HG02763 (cell line): ENCODE results near the gene PYDC1.
"Not testable (repeated sequence)": the region's sequence is repeated elsewhere in the genome, so short reads cannot be mapped to it uniquely, and the experiment has no call there.

Experiments
- ATAC-seq: cut with Tn5 transposase; IDR thresholded peaks from one replicate; pipeline ENCODE4 v1.9.1; 2021; ENCODE audit warnings: mild to moderate bottlenecking, moderate library complexity; ENCODE audit not compliant: unreplicated experiment

PYDC1 gene

GRCh38 chr16:31223044-31223443 lies 6.1 kb upstream of the PYDC1 start:
- ATAC-seq: no peak

- ATAC-seq: no peak
Observed at GRCh38 chr16:31221357-31222160, 4.6 kb upstream of the PYDC1 start.

GRCh38 chr16:31219154-31219741 lies 2.3 kb upstream of the PYDC1 start:
- ATAC-seq: no peak

GRCh38 chr16:31217136-31217530 lies 198 bp upstream of the PYDC1 start:
- no peak for ATAC-seq

GRCh38 chr16:31215287-31216162 lies 1.4 kb downstream of the PYDC1 start:
- ATAC-seq: no peak

- no peak for ATAC-seq
Observed at GRCh38 chr16:31214708-31215286, 2.1 kb downstream of the PYDC1 start.

- ATAC-seq: no peak
Observed at GRCh38 chr16:31213877-31214707, 2.8 kb downstream of the PYDC1 start, which contains the start of gene TRIM72. Gene TRIM72, plus strand, starts transcription at chr16:31214119. Its CDS starts 620 bp downstream, at chr16:31214739.

- no peak for ATAC-seq
Observed at GRCh38 chr16:31213342-31213741, 3.6 kb downstream of the PYDC1 start.

- no peak for ATAC-seq
Observed at GRCh38 chr16:31206776-31207175, 10.2 kb downstream of the PYDC1 start.

GRCh38 chr16:31204871-31205666 lies 11.9 kb downstream of the PYDC1 start:
- no peak for ATAC-seq

GRCh38 chr16:31202414-31203375 lies 14.2 kb downstream of the PYDC1 start, which contains the start of gene PYCARD:
Gene PYCARD, minus strand, starts transcription at chr16:31202760. Its CDS starts 70 bp downstream, at chr16:31202690.
- ATAC-seq: no peak

- ATAC-seq: no peak
Observed at GRCh38 chr16:31201582-31202413, 15.1 kb downstream of the PYDC1 start.

- ATAC-seq: no peak
Observed at GRCh38 chr16:31200821-31201568, 15.9 kb downstream of the PYDC1 start.

GRCh38 chr16:31200111-31200510 lies 16.8 kb downstream of the PYDC1 start:
- not testable (repeated sequence) for ATAC-seq

- no peak for ATAC-seq
Observed at GRCh38 chr16:31199430-31200041, 17.4 kb downstream of the PYDC1 start.
